Measurements from ENCODE around the gene TTC21A. TPM values are rescaled to one million over a fixed set of nuclear protein-coding genes. Genes with fewer than 3 reads are reported as not detected.

TTC21A gene
- total and polyA plus RNA-seq, 10 of the 15 experiments (the other 5 are each of a cell fraction or from before 2014, with no cell fraction given): 0.62 to 3.2 (median 1.2) TPM

- TF ChIP-seq ZBTB11 (CRISPR knock-in tag; IDR thresholded peaks at IDR 0.05) (no peak), MLLT1 (IDR thresholded peaks at IDR 0.05) (no peak), PAX5 (IDR thresholded peaks at IDR 0.05; ENCODE audit: borderline replicate concordance, low read depth, low read length) (no peak), NR2F1 (conservative IDR thresholded peaks at IDR 0.05) (no peak), POU2F2 (IDR thresholded peaks at IDR 0.05; ENCODE audit: borderline replicate concordance, low read depth, low read length) (0 out of 3 replicates have a peak, but pooled peaks have one; percentile 11), MEF2B (IDR thresholded peaks at IDR 0.05; ENCODE audit: partially characterized antibody, poor library complexity, severe bottlenecking) (peak; percentile 51), CBX5 (IDR thresholded peaks at IDR 0.05; ENCODE audit: low read depth) (no peak), BCL11A (IDR thresholded peaks at IDR 0.05; ENCODE audit: low read depth, low read length) (no peak), SMARCA5 (IDR thresholded peaks at IDR 0.05) (no peak), ZNF622 (IDR thresholded peaks at IDR 0.05) (no peak), RUNX3 (IDR thresholded peaks at IDR 0.05; ENCODE audit: low read length) (no peak), SUZ12 (IDR thresholded peaks at IDR 0.05; ENCODE audit: unreplicated experiment) (no peak), DPF2 (IDR thresholded peaks at IDR 0.05) (0 out of 2 replicates have a peak, but pooled peaks have one; percentile 17), IKZF1 (conservative IDR thresholded peaks at IDR 0.05) (no peak), POLR2AphosphoS2 (IDR thresholded peaks at IDR 0.05; ENCODE audit: low read depth, low read length) (peak; percentile 78; the same call in 1 of the 2 replicates), CEBPB (IDR thresholded peaks at IDR 0.05; ENCODE audit: borderline replicate concordance in 1 of 2, low read depth in 2 of 2, low read length in 2 of 2) (no peak), RELB (IDR thresholded peaks at IDR 0.05; ENCODE audit: low read depth) (no peak), NFXL1 (IDR thresholded peaks at IDR 0.05; ENCODE audit: borderline replicate concordance) (no peak), ZBED1 (IDR thresholded peaks at IDR 0.05; ENCODE audit: borderline replicate concordance) (no peak), POLR2A (IDR thresholded peaks at IDR 0.05; ENCODE audit: low read depth, low read length) (peak; percentile 71), HSF1 (IDR thresholded peaks at IDR 0.05; ENCODE audit: low read depth, low read length) (no peak), BHLHE40 (IDR thresholded peaks at IDR 0.05; ENCODE audit: borderline replicate concordance in 1 of 2, low read depth in 2 of 2, low read length in 1 of 2) (no peak), MTA3 (IDR thresholded peaks at IDR 0.05; ENCODE audit: borderline replicate concordance, low read length) (no peak), NBN (IDR thresholded peaks at IDR 0.05) (no peak)
These were observed 33.9 kb downstream of the TTC21A start (continued) for GRCh38 chr3:39141171-39141995.
